H1 (cell line): Measurements from ENCODE around the gene ZBTB11.

Source experiments
- CEBPB ChIP-seq: IDR thresholded peaks from 2 replicates; pipeline ENCODE4 v1.6.1; 2012; ENCODE audit warnings: low read depth, low read length
- CHD2 ChIP-seq: IDR thresholded peaks from 2 replicates; pipeline ENCODE4 v1.6.1; 2012; ENCODE audit warnings: low read length, improper control_type of control experiment
- CTCF ChIP-seq, 3 experiments: IDR thresholded peaks; 1 replicate in 2 of 3; 2 replicates in 1 of 3; pipeline versions ENCODE4 v1.5.1 to v1.6.1; 2011; ENCODE audit warnings: low read length in 3 of 3, mild to moderate bottlenecking in 3 of 3, inconsistent platforms in 2 of 3, low read depth in 1 of 3, moderate library complexity in 1 of 3; ENCODE audit not compliant: insufficient read depth in 1 of 3; ENCODE audit errors: control extremely low read depth in 1 of 3
- EGR1 ChIP-seq: IDR thresholded peaks from 2 replicates; pipeline ENCODE4 v1.6.1; 2011; ENCODE audit warnings: low read depth, low read length, borderline replicate concordance
- EP300 ChIP-seq, 2 experiments: IDR thresholded peaks; 1 replicate in 1 of 2; 2 replicates in 1 of 2; pipeline ENCODE4 v1.6.1; 2011 to 2012; ENCODE audit warnings: low read depth in 2 of 2, low read length in 2 of 2, mild to moderate bottlenecking in 2 of 2, borderline replicate concordance in 1 of 2, inconsistent platforms in 1 of 2, moderate library complexity in 1 of 2
- EZH2 ChIP-seq: fragments of 200-600 bp; sonication (generic); IDR thresholded peaks from 2 replicates; pipeline ENCODE4 v1.7.1; 2012; ENCODE audit warnings: low read depth, mild to moderate bottlenecking, moderate library complexity, low read length, inconsistent platforms; ENCODE audit not compliant: severe bottlenecking
- MAX ChIP-seq: IDR thresholded peaks from 2 replicates; pipeline ENCODE4 v1.6.1; 2012; ENCODE audit warnings: inconsistent platforms
- RXRA ChIP-seq: IDR thresholded peaks from 2 replicates; pipeline ENCODE4 v1.6.1; 2011; ENCODE audit warnings: low read depth, mild to moderate bottlenecking, low read length, moderate library complexity; ENCODE audit not compliant: insufficient read depth
- SAP30 ChIP-seq: fragments of 300-600 bp; sonication (generic); IDR thresholded peaks from 2 replicates; pipeline ENCODE4 v1.7.1; 2012; ENCODE audit warnings: low read length, moderate library complexity, mild to moderate bottlenecking, inconsistent platforms; ENCODE audit not compliant: insufficient read depth, insufficient replicate concordance
- SIN3A ChIP-seq, 2 experiments: IDR thresholded peaks in 1 of 2; conservative IDR thresholded peaks in 1 of 2; 2 replicates each; pipeline ENCODE4 v1.6.1; 2011 to 2012; ENCODE audit warnings: low read length in 2 of 2, improper control_type of control experiment in 1 of 2, low read depth in 1 of 2, mild to moderate bottlenecking in 1 of 2
- SIRT6 ChIP-seq: IDR thresholded peaks from one replicate; pipeline ENCODE4 v1.7.1; 2012; ENCODE audit warnings: low read length, inconsistent platforms
- TAF7 ChIP-seq: optimal IDR thresholded peaks from 2 replicates; pipeline ENCODE3; 2011; ENCODE audit warnings: low read depth, mild to moderate bottlenecking, inconsistent platforms, low read length, moderate library complexity, borderline replicate concordance
- TEAD4 ChIP-seq: IDR thresholded peaks from 2 replicates; pipeline ENCODE4 v1.6.1; 2012; ENCODE audit warnings: low read depth, low read length, inconsistent platforms, mixed read lengths

- no peak for TF ChIP-seq TEAD4
- TF ChIP-seq CHD2: no peak
- TF ChIP-seq EGR1: no peak
- no peak for TF ChIP-seq SIN3A (conservative IDR thresholded peaks at IDR 0.05 in 1 of 2, IDR thresholded peaks at IDR 0.05 in 1 of 2; ENCODE audit: low read depth in 1 of 2, low read length in 2 of 2)
- no peak for TF ChIP-seq SIRT6
- no peak for TF ChIP-seq MAX
- no peak for TF ChIP-seq RXRA
- TF ChIP-seq SAP30: no peak
- no peak for TF ChIP-seq EP300 (IDR thresholded peaks at IDR 0.05; ENCODE audit: borderline replicate concordance in 1 of 2, low read depth in 2 of 2, low read length in 2 of 2)
- no peak for TF ChIP-seq CEBPB
- TF ChIP-seq CTCF (IDR thresholded peaks at IDR 0.05; ENCODE audit: control extremely low read depth in 1 of 3, insufficient read depth in 1 of 3, low read depth in 1 of 3, low read length in 3 of 3): no peak
- TF ChIP-seq TAF7: no peak
- TF ChIP-seq EZH2: no peak
These were observed 42.8 kb upstream of the ZBTB11 start for GRCh38 chr3:101719604-101720185.
